Stimulated activated CD8-positive, alpha-beta memory T cell treated with anti-CD3 and anti-CD28 coated beads, Interleukin-12 subunit alpha, Interleukin-12 subunit beta, amount 100 ng/mL, for 24 hours (primary cell): ENCODE data around the gene TSEN2.
A peak's percentile ranks its signal among the peaks of the same experiment; 100 is the strongest.

Experiments used
- DNase-seq: peaks from one replicate; pipeline ENCODE4 v3.0.0-alpha.2; 2020; ENCODE audit errors: extremely low read depth

Gene TSEN2

GRCh38 chr3:12553921-12554391 lies 69.7 kb downstream of the TSEN2 start:
- DNase-seq, result no peak

- DNase-seq, result no peak
Measured at GRCh38 chr3:12556314-12556689, 72.0 kb downstream of the TSEN2 start.

GRCh38 chr3:12556690-12557472 lies 72.6 kb downstream of the TSEN2 start, which contains the start of gene MKRN2:
Gene MKRN2, plus strand, starts transcription at chr3:12557087. Its CDS starts 64 bp downstream, at chr3:12557151.
- DNase-seq, result peak; percentile 69

- DNase-seq, result no peak
Measured at GRCh38 chr3:12557473-12558100, 73.3 kb downstream of the TSEN2 start.

- no peak for DNase-seq
Measured at GRCh38 chr3:12558706-12559105, 74.4 kb downstream of the TSEN2 start.

- no peak for DNase-seq
Measured at GRCh38 chr3:12559520-12559919, 75.2 kb downstream of the TSEN2 start.

- DNase-seq, result no peak
Measured at GRCh38 chr3:12560505-12561190, 76.4 kb downstream of the TSEN2 start.

GRCh38 chr3:12561397-12561796 lies 77.1 kb downstream of the TSEN2 start:
- no peak for DNase-seq

- no peak for DNase-seq
Measured at GRCh38 chr3:12562451-12562850, 78.2 kb downstream of the TSEN2 start.

GRCh38 chr3:12566976-12567375 lies 82.7 kb downstream of the TSEN2 start:
- no peak for DNase-seq

GRCh38 chr3:12568747-12569146 lies 84.5 kb downstream of the TSEN2 start:
- DNase-seq, result no peak

- DNase-seq, result no peak
Measured at GRCh38 chr3:12569836-12570235, 85.6 kb downstream of the TSEN2 start.

- no peak for DNase-seq
Measured at GRCh38 chr3:12571986-12572385, 87.7 kb downstream of the TSEN2 start.

GRCh38 chr3:12574131-12574530 lies 89.9 kb downstream of the TSEN2 start:
- DNase-seq, result no peak

GRCh38 chr3:12574661-12575060 lies 90.4 kb downstream of the TSEN2 start:
- DNase-seq, result no peak

- no peak for DNase-seq
Measured at GRCh38 chr3:12577379-12577778, 93.1 kb downstream of the TSEN2 start.

- DNase-seq, result no peak
Measured at GRCh38 chr3:12578742-12579141, 94.5 kb downstream of the TSEN2 start.

- no peak for DNase-seq
Measured at GRCh38 chr3:12579456-12579855, 95.2 kb downstream of the TSEN2 start.

GRCh38 chr3:12579905-12580304 lies 95.6 kb downstream of the TSEN2 start:
- DNase-seq, result no peak

- no peak for DNase-seq
Measured at GRCh38 chr3:12582730-12583129, 98.5 kb downstream of the TSEN2 start.
